ENCODE results near the gene GALNT9. TPM values are rescaled to one million over a fixed set of nuclear protein-coding genes. Genes with fewer than 3 reads are reported as not detected.

The GALNT9 gene
- 4.4 to 8.4 TPM (median 7.5 TPM) in 5 replicates for total RNA-seq (2022; extraction: Qiagen RNA extraction)

DNA sequence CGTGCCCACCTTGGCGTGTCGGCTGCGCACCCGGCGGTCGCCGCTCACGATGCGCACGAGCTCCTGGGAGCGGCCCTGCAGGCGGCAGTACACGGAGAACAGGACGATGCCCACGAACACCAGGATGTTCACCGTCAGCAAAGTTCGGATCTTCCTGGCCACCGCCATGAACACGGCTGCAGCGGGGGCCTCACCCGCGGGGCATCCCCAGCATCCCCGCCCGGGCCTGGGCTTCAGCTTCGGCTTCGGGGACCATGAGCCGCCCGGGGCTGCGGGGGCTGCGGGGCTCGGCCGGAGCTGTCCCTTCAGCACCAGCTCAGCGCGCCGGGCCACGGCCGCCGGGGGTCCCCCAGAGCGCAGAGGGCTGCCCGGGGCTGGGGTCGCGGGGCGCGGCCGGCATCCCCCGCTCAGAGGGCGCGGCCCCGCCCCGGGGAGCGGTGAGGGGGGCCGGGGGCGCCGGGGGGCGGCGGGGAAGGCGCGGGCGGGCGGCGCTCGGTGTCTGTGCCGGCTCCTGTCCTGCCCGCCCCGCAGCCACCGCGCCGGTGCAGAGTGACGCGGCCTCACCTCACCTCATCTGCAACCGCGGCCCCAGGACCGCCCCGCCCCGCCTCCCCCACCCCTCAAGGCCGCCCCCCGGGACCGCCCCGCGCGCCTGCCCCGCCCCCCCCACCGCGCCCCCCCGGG is at the start of gene GALNT9:
Gene GALNT9 (minus strand): TSS at position 554 of the 684 bp plus-strand sequence. CDS start 386 bp downstream, at position 168.

Other genes starting within 250 kb of the GALNT9 start
- 19.9 to 31.7 TPM (median 30.7 TPM) in 5 replicates for gene DDX51, start 185.3 kb downstream of the GALNT9 start, total RNA-seq (2022; extraction: Qiagen RNA extraction)
- gene NOC4L, start 185.1 kb downstream of the GALNT9 start, total RNA-seq (2022; extraction: Qiagen RNA extraction): 42.7 to 62.9 TPM (median 62.1 TPM) in 5 replicates
- 58.1 to 94.9 TPM (median 85.7 TPM) in 5 replicates for gene FBRSL1, start 160.6 kb upstream of the GALNT9 start, total RNA-seq (2022; extraction: Qiagen RNA extraction)